Placental pericyte (primary cell): ENCODE data around the gene SSTR4. TPM values are rescaled to one million over a fixed set of nuclear protein-coding genes. Genes with fewer than 3 reads are reported as not detected.

Source experiments
- total RNA-seq: library from RNA; depleted of rRNA; stranded (reverse); fragments of >200 nt; gene quantifications from 2 replicates; pipeline ENCODE4 v1.2.3, GENCODE V29; 2012

SSTR4 gene, protein sequence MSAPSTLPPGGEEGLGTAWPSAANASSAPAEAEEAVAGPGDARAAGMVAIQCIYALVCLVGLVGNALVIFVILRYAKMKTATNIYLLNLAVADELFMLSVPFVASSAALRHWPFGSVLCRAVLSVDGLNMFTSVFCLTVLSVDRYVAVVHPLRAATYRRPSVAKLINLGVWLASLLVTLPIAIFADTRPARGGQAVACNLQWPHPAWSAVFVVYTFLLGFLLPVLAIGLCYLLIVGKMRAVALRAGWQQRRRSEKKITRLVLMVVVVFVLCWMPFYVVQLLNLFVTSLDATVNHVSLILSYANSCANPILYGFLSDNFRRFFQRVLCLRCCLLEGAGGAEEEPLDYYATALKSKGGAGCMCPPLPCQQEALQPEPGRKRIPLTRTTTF
- total RNA-seq: not detected in 2 replicates

DNA sequence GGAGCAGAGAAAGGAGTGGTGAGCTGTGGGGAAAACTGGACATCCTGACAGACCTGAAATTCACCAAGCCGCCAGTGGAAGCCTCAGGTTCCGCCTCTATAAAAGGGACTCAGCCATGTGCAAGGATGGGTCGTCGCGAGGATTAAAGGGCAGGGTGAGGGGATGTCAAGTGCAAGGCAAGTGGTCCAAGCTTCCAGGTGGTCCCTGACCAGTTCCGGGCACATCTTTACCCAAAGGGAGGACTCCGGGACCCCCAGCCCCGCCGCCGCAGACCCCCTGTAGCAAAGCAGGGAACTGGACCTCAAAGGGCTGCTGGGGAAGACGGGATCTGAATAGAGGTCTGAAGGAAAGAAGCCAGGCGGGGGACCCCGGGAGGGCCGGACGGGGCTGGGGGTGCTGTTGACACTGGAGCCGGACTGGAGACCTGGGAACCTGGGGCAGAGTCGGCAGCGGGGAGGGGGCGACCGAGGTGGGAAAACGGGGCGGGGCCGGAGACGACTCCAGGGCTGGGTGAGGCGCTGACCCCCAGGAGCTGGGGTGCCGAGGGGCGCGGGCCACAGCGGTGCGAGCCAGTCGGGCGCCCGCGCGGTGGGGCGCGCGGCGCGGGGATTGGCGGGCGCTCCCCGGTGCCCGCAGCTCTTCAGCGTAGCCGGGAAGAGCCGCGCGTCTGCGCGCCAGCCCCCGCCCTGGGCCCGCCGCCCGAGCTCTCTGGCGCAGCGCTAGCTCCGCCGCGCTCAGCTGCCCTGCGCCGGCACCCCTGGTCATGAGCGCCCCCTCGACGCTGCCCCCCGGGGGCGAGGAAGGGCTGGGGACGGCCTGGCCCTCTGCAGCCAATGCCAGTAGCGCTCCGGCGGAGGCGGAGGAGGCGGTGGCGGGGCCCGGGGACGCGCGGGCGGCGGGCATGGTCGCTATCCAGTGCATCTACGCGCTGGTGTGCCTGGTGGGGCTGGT is at the start of gene SSTR4:
Gene SSTR4, plus strand, starts transcription at position 592 of the 951 bp plus-strand sequence. Its CDS starts 172 bp downstream, at position 764.

DNA sequence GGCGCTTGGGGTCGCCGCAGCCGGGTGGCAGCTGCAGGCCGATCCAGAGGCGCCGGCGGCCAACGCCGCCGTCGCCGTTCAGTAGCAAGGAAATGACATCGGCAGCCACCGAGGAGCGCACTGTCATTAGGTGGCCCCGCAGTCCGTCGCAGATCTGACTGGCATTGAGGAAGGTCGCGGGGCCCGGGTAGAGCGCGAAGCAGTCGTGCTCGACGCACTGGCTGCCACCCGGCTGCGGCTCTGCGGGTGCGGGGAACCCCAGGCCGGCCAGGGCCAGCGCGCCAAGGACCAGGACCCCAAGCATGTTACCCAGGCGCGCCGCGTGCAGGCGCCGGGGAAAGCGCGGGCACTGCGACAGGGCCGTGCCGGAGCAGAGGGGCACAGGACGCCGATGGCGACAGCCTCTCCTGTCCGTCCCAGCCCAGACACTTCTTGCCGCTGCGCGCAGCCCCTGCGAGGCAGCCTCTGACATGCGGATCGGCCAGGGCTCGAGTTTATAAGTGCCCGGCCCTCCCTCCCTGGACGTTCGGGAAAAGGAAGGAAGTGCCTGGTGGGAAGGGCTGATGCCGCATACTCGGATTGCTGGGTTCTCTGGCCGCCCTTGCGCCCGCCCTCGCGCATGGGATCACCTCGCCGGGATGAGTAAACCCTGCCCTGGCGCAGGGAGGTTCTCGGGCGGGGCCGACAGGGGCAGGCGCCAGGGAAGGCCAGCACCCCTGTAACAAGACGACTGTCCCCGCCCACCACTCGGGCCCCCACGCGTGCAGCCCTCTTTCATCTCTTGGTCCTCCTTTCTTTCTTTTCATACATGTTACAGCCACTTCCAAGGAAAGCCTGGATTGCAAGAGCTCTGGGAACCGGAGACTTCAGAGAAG is 14.3 kb downstream of the SSTR4 start, which contains the start of gene THBD:
Gene THBD, minus strand, starts transcription at position 472 of the 875 bp plus-strand sequence. Its CDS starts 168 bp downstream, at position 304.

DNA sequence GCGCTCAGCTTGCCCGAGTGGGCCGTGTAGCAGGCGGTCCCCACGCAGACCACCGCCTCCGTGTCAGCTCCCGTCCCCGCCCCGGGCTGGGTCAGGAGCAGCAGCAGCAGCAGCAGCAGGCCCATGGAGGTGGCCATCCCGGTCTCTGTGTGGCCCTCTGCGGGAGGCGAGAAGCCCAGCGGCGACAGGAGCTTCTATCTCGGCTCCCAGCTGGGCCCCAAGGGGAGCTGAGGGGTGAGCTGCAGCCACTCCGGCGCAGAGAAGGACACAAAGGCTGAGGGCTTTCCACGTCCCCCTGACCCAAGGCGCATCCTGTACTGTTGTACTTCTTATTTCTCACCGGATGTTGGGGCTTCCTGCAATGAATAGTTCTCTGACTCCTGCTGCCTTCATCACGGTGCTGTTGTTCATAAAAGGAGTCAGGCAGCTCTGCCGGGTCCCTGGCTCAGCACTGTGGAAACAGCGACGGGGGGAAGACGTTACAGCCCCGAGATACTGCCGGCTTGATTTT is 51.0 kb downstream of the SSTR4 start, which contains the start of gene CD93:
Gene CD93, minus strand, starts transcription at position 269 of the 511 bp plus-strand sequence. Its CDS starts 132 bp downstream, at position 137.

Other genes with a start within 250 kb of the SSTR4 start
- 0.44 and 7.9 TPM in 2 replicates for gene THBD, start 14.4 kb downstream of the SSTR4 start, total RNA-seq
- gene CD93, start 51.0 kb downstream of the SSTR4 start, total RNA-seq: 0.43 TPM in 1 of 2 replicates, not detected in the other